GM12892 (cell line): ENCODE data around the gene SLC29A1.

Source experiments
- DNase-seq: peaks from one replicate; pipeline ENCODE4 v3.0.0; 2011; ENCODE audit not compliant: insufficient read length
- FAIRE-seq: peaks from 2 replicates; lab custom pipeline; 2011; peaks lifted over from hg19 to GRCh38; lab: Jason Lieb, UNC
- POLR2A ChIP-seq: IDR thresholded peaks from 2 replicates; pipeline ENCODE4 v1.6.1; 2011; ENCODE audit warnings: low read depth, low read length, control low read depth
- POLR2AphosphoS5 ChIP-seq: IDR thresholded peaks from 2 replicates; pipeline ENCODE4 v1.6.1; 2011; ENCODE audit warnings: low read depth, low read length, control low read depth
- TAF1 ChIP-seq: IDR thresholded peaks from 2 replicates; pipeline ENCODE4 v1.6.1; 2011; ENCODE audit warnings: low read depth, mild to moderate bottlenecking, control low read depth, low read length, borderline replicate concordance

Gene SLC29A1

GRCh38 chr6:44255105-44255808 lies 31.9 kb downstream of the SLC29A1 start:
- no peak for FAIRE-seq
- TF ChIP-seq TAF1 (no peak), POLR2AphosphoS5 (peak; percentile 84), POLR2A (peak; percentile 71)
- DNase-seq: no peak

GRCh38 chr6:44255871-44256774 lies 32.7 kb downstream of the SLC29A1 start:
- FAIRE-seq (no peak), DNase-seq (no peak)
- TF ChIP-seq POLR2AphosphoS5: 0 out of 2 replicates have a peak, but pooled peaks have one; percentile 14
- TF ChIP-seq TAF1: no peak

GRCh38 chr6:44256775-44257024 lies 33.3 kb downstream of the SLC29A1 start:
- FAIRE-seq (peak; percentile 60), DNase-seq (no peak)
- TF ChIP-seq POLR2AphosphoS5 (no peak), POLR2A (no peak), TAF1 (no peak)

- peak; percentile 77 for DNase-seq
- FAIRE-seq: peak; percentile 88
- TF ChIP-seq POLR2AphosphoS5 (no peak; the same call in 1 of the 2 replicates), TAF1 (peak; percentile 35; the same call in 1 of the 2 replicates), POLR2A (peak; percentile 68; the same call in 1 of the 2 replicates)
Observed at GRCh38 chr6:44257025-44257752, 33.8 kb downstream of the SLC29A1 start, which contains the start of gene SLC35B2. Gene SLC35B2 (minus strand): TSS chr6:44257528. CDS start chr6:44257410, 118 bp downstream.

- TF ChIP-seq TAF1 (no peak), POLR2AphosphoS5 (peak; percentile 80; the same call in 1 of the 2 replicates), POLR2A (peak; percentile 68; the same call in 1 of the 2 replicates)
- no peak for DNase-seq
- no peak for FAIRE-seq
Observed at GRCh38 chr6:44257753-44258324, 34.4 kb downstream of the SLC29A1 start.

GRCh38 chr6:44258325-44258863 lies 35.0 kb downstream of the SLC29A1 start:
- FAIRE-seq: peak; percentile 51
- TF ChIP-seq POLR2AphosphoS5 (no peak), TAF1 (no peak), POLR2A (no peak)

GRCh38 chr6:44258921-44259320 lies 35.5 kb downstream of the SLC29A1 start:
- no peak for TF ChIP-seq TAF1
- no peak for TF ChIP-seq POLR2A
- TF ChIP-seq POLR2AphosphoS5: no peak
- FAIRE-seq: no peak
- no peak for DNase-seq

More at GRCh38 chr6:44258325-44258863, 35.0 kb downstream of the SLC29A1 start:
- DNase-seq: no peak

- no peak for FAIRE-seq
- TF ChIP-seq TAF1 (no peak), POLR2A (peak; percentile 22; the same call in 1 of the 2 replicates)
- DNase-seq: no peak
Observed at GRCh38 chr6:44260011-44260410, 36.6 kb downstream of the SLC29A1 start.

GRCh38 chr6:44260451-44261297 lies 37.3 kb downstream of the SLC29A1 start:
- DNase-seq (no peak), FAIRE-seq (peak; percentile 83)
- peak; percentile 46; the same call in 1 of the 2 replicates for TF ChIP-seq POLR2AphosphoS5
- TF ChIP-seq POLR2A: peak; percentile 6; the same call in 1 of the 2 replicates
- no peak for TF ChIP-seq TAF1

GRCh38 chr6:44261581-44261980 lies 38.2 kb downstream of the SLC29A1 start:
- TF ChIP-seq TAF1 (no peak), POLR2A (no peak), POLR2AphosphoS5 (no peak)
- no peak for DNase-seq
- no peak for FAIRE-seq
